Prostate gland (tissue), 2 donors: ENCODE measurements around the gene SPATA3.

ENCODE experiments used
- CTCF ChIP-seq, 4 experiments: fragments of 200-600 bp in 2 of 4; fragments of 450-650 bp in 2 of 4; sonication (generic) in 2 of 4; IDR thresholded peaks; 1 replicate in 3 of 4; 2 replicates in 1 of 4; pipeline ENCODE4 v1.5.1; 2016 to 2019; ENCODE audit warnings: antibody characterized with exemption in 4 of 4, mild to moderate bottlenecking in 2 of 4, moderate library complexity in 2 of 4
- POLR2A ChIP-seq: fragments of 450-650 bp; IDR thresholded peaks from one replicate; pipeline ENCODE4 v1.6.1; 2016; ENCODE audit warnings: antibody characterized with exemption, mild to moderate bottlenecking
- POLR2AphosphoS5 ChIP-seq: sonication (generic); formaldehyde crosslinking; IDR thresholded peaks from one replicate; pipeline ENCODE4 v1.6.1; 2017; ENCODE audit warnings: antibody characterized with exemption

- TF ChIP-seq POLR2A (no peak), CTCF (IDR thresholded peaks at IDR 0.05) (no peak), POLR2AphosphoS5 (no peak)
Measured at GRCh38 chr2:230955163-230955737, 40.7 kb upstream of the SPATA3 start.
